ENCODE measurements around the gene SCARF1.

SCARF1 gene

DNA sequence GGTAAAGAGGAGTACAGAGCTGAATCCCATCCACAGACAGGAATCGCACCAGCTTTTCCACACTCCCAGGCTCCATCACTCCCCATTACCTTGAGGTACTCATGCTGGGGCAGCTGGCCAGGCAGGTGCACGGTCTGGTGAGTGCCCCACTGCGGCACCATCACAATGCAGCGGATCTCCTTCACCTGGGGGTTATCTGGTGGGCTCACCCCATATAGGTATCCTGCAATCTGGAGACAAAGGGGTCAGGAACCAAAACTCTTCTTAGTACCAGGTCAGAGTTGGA lies 6.0 kb upstream of the SCARF1 start:
- no peak overlapping the region for H3K4me3 ChIP-seq (ENCODE audit: low read depth, low read length)
- in situ Hi-C loops (cut with HindIII; ENCODE audit: low sequenced_read_pairs), result no loop called here
- DNase-seq (ENCODE audit: low read depth, low spot score), result no peak
- TF ChIP-seq, protein P1, sequence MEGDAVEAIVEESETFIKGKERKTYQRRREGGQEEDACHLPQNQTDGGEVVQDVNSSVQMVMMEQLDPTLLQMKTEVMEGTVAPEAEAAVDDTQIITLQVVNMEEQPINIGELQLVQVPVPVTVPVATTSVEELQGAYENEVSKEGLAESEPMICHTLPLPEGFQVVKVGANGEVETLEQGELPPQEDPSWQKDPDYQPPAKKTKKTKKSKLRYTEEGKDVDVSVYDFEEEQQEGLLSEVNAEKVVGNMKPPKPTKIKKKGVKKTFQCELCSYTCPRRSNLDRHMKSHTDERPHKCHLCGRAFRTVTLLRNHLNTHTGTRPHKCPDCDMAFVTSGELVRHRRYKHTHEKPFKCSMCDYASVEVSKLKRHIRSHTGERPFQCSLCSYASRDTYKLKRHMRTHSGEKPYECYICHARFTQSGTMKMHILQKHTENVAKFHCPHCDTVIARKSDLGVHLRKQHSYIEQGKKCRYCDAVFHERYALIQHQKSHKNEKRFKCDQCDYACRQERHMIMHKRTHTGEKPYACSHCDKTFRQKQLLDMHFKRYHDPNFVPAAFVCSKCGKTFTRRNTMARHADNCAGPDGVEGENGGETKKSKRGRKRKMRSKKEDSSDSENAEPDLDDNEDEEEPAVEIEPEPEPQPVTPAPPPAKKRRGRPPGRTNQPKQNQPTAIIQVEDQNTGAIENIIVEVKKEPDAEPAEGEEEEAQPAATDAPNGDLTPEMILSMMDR (IDR thresholded peaks at IDR 0.05; ENCODE audit: low read depth, low read length), result no peak

- TF ChIP-seq, protein P1 (IDR thresholded peaks at IDR 0.05; ENCODE audit: low read depth, low read length), result no peak
- in situ Hi-C loops (cut with HindIII; ENCODE audit: low sequenced_read_pairs), result no loop called here
- no peak for DNase-seq (ENCODE audit: low read depth, low spot score)
- no peak overlapping the region for H3K4me3 ChIP-seq (ENCODE audit: low read depth, low read length)
Observed at GRCh38 chr17:1650731-1651558, 5.4 kb upstream of the SCARF1 start.

GRCh38 chr17:1649844-1650501 lies 4.4 kb upstream of the SCARF1 start, which contains the start of gene RILP:
TSS of gene RILP (minus strand) at chr17:1649866. CDS start at chr17:1649804, 62 bp downstream.
- peak within 1 kb of the TSS; percentile 38 for H3K4me3 ChIP-seq (ENCODE audit: low read depth, low read length)
- in situ Hi-C loops (cut with HindIII; ENCODE audit: low sequenced_read_pairs), result no loop called here
- peak; percentile 16 for DNase-seq (ENCODE audit: low read depth, low spot score)
- TF ChIP-seq, protein P1 (IDR thresholded peaks at IDR 0.05; ENCODE audit: low read depth, low read length), result no peak

DNA sequence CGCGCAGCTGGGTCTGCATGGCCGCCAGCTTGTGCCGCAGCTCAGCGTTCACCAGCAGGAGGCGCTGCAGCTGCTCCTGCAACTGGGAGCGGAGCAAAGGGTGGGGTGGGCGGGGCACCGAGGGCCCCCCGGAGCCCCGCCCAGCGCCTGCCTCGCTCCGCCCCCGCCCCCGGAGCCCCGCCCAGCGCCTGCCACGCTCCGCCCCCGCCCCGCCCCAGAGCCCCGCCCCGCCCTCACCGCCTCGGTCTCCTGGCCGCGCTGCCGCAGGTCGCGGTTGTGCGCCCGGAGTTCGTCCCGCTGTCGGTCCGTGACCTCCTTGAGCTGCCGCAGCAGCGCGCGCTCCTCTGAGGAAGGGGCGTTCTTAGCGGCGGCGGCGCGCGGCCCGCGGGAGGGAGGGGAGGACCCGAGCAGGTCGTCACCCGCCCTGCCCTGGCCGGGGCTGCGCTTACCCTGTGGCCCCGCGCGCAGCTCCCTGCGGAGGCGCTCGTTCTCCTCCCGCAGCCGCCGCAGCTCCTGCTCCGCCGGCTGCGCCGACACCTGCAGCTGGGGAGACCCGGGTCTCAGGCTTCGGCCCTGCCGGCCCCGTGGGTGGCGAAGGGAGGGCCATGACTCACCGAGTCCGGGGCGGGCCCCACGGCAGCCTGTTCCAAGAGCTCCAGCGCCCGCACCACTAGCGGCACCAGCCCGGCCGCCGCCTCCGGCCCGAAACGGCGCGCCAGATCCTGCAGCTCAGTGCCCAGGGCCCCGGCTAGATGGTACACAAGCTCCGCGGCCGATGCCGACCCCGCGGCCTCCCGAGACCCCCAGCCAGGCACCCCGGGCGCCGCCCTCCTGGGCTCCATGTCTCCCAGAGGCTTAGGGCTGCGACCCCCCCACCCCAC lies 3.7 kb upstream of the SCARF1 start:
- TF ChIP-seq, protein P1 (IDR thresholded peaks at IDR 0.05; ENCODE audit: low read depth, low read length), result peak; percentile 91
- peak overlapping the region; percentile 36 for H3K4me3 ChIP-seq (ENCODE audit: low read depth, low read length)
- peak; percentile 94 for DNase-seq (ENCODE audit: low read depth, low spot score)
- in situ Hi-C loops (cut with HindIII; ENCODE audit: low sequenced_read_pairs), result no loop called here

DNA sequence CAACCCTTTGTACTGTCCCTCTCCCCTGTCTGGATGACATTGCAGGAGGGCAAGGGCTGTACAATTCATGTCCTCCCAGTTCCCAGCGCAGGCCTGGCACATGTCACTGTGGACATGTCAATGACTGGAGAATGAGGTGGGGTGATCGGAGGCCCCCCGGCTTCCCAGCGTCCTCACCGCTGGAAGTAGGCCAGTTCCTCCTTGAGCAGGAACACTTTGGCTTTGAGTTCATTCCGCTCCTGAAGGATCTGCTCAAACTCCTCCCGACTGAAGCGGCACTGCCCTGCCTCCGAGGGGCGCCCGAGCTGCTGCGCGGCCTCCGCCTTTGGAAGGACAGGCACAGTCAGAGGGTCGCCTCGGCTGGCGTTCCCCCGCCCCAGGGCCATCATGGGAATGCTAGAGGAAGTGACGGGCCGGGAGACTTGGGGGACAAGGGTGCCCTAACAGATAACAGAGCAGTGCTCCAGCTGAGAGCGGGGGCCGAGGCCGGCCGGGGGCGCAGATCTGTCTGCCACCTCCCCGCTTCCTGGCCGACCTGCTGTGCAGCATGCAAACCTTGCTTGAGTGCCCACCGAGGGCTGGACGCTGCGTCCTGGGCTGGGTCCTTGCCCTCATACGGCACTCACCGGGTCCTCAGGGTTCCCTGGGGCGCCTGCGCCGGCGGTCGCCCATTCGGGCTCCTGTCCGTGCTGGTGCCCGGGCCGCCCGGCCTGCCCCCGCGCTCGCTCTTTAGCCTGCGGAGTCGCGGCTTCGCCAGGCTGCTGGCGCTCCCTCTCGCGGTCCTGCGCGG lies 2.8 kb upstream of the SCARF1 start:
- DNase-seq (ENCODE audit: low read depth, low spot score), result no peak
- TF ChIP-seq, protein P1 (IDR thresholded peaks at IDR 0.05; ENCODE audit: low read depth, low read length), result no peak

GRCh38 chr17:1647802-1648171 lies 2.3 kb upstream of the SCARF1 start:
- in situ Hi-C loops (cut with HindIII; ENCODE audit: low sequenced_read_pairs), result no loop called here
- DNase-seq (ENCODE audit: low read depth, low spot score), result no peak
- no peak overlapping the region for H3K4me3 ChIP-seq (ENCODE audit: low read depth, low read length)
- TF ChIP-seq, protein P1 (IDR thresholded peaks at IDR 0.05; ENCODE audit: low read depth, low read length), result no peak

More for the DNA sequence above, 2.8 kb upstream of the SCARF1 start:
- in situ Hi-C loops (cut with HindIII; ENCODE audit: low sequenced_read_pairs), result no loop called here
- peak overlapping the region; percentile 38 for H3K4me3 ChIP-seq (ENCODE audit: low read depth, low read length)

Measured in astrocyte of the spinal cord (primary cell).